ENCODE measurements around the gene RPL22.
"Not testable (repeated sequence)": the region's sequence is repeated elsewhere in the genome, so short reads cannot be mapped to it uniquely, and the experiment has no call there.

Gene RPL22

GRCh38 chr1:6233376-6233775 lies 34.0 kb upstream of the RPL22 start:
- Histone ChIP-seq H3K4me1 (ENCODE audit: control insufficient read depth in 5 of 5, insufficient read depth in 5 of 5, low read length in 5 of 5) (peaks cover 6 to 19% (median 13%) of the 10 kb centered on the region in 5 donors), H3K9ac (ENCODE audit: low read length in 5 of 5) (no peak overlapping the region), H3K36me3 (ENCODE audit: control insufficient read depth in 5 of 5, insufficient read depth in 5 of 5, low read length in 5 of 5) (peaks cover 6 to 35% (median 34%) of the 10 kb centered on the region in 5 donors), H3K27ac (ENCODE audit: low read depth, low read length) (no peak overlapping the region), H3K27me3 (ENCODE audit: control insufficient read depth in 5 of 5, insufficient read depth in 4 of 5, low read length in 5 of 5) (no peaks in the 10 kb centered on the region), H3K9me3 (ENCODE audit: control insufficient read depth in 5 of 5, low read length in 5 of 5) (no peaks in the 10 kb centered on the region), H3K4me3 (ENCODE audit: low read depth in 1 of 5, low read length in 5 of 5) (no peak overlapping the region)

GRCh38 chr1:6225651-6226050 lies 26.3 kb upstream of the RPL22 start:
- Histone ChIP-seq H3K27me3 (ENCODE audit: control insufficient read depth in 5 of 5, insufficient read depth in 4 of 5, low read length in 5 of 5) (no peaks in the 10 kb centered on the region), H3K4me1 (ENCODE audit: control insufficient read depth in 5 of 5, insufficient read depth in 5 of 5, low read length in 5 of 5) (peaks cover 6 to 10% (median 9%) of the 10 kb centered on the region in 5 donors), H3K36me3 (ENCODE audit: control insufficient read depth in 5 of 5, insufficient read depth in 5 of 5, low read length in 5 of 5) (peaks cover 6 to 55% (median 42%) of the 10 kb centered on the region in 5 donors), H3K27ac (ENCODE audit: low read depth, low read length) (no peak overlapping the region), H3K9me3 (ENCODE audit: control insufficient read depth in 5 of 5, low read length in 5 of 5) (no peaks in the 10 kb centered on the region), H3K9ac (ENCODE audit: low read length in 5 of 5) (no peak overlapping the region), H3K4me3 (ENCODE audit: low read depth in 1 of 5, low read length in 5 of 5) (no peak overlapping the region)

GRCh38 chr1:6224718-6225117 lies 25.3 kb upstream of the RPL22 start:
- H3K27ac ChIP-seq (ENCODE audit: low read depth, low read length): no peak overlapping the region
- H3K36me3 ChIP-seq (ENCODE audit: control insufficient read depth in 5 of 5, insufficient read depth in 5 of 5, low read length in 5 of 5): peaks cover 6 to 50% (median 38%) of the 10 kb centered on the region in 5 donors

GRCh38 chr1:6223617-6224016 lies 24.2 kb upstream of the RPL22 start:
- no peak overlapping the region for H3K9ac ChIP-seq (ENCODE audit: low read length in 5 of 5)
- no peak overlapping the region for H3K27ac ChIP-seq (ENCODE audit: low read depth, low read length)
- no peaks in the 10 kb centered on the region for H3K9me3 ChIP-seq (ENCODE audit: control insufficient read depth in 5 of 5, low read length in 5 of 5)
- no peak overlapping the region for H3K4me3 ChIP-seq (ENCODE audit: low read depth in 1 of 5, low read length in 5 of 5)
- peaks cover 6 to 47% (median 34%) of the 10 kb centered on the region in 5 donors for H3K36me3 ChIP-seq (ENCODE audit: control insufficient read depth in 5 of 5, insufficient read depth in 5 of 5, low read length in 5 of 5)
- no peaks in the 10 kb centered on the region for H3K27me3 ChIP-seq (ENCODE audit: control insufficient read depth in 5 of 5, insufficient read depth in 4 of 5, low read length in 5 of 5)
- peaks cover 6 to 13% (median 10%) of the 10 kb centered on the region in 5 donors for H3K4me1 ChIP-seq (ENCODE audit: control insufficient read depth in 5 of 5, insufficient read depth in 5 of 5, low read length in 5 of 5)

More at GRCh38 chr1:6224718-6225117, 25.3 kb upstream of the RPL22 start:
- Histone ChIP-seq H3K9ac (ENCODE audit: low read length in 5 of 5) (no peak overlapping the region), H3K27me3 (ENCODE audit: control insufficient read depth in 5 of 5, insufficient read depth in 4 of 5, low read length in 5 of 5) (no peaks in the 10 kb centered on the region), H3K4me1 (ENCODE audit: control insufficient read depth in 5 of 5, insufficient read depth in 5 of 5, low read length in 5 of 5) (peaks cover 6 to 10% (median 9%) of the 10 kb centered on the region in 5 donors), H3K9me3 (ENCODE audit: control insufficient read depth in 5 of 5, low read length in 5 of 5) (no peaks in the 10 kb centered on the region), H3K4me3 (ENCODE audit: low read depth in 1 of 5, low read length in 5 of 5) (no peak overlapping the region)

GRCh38 chr1:6222636-6223035 lies 23.2 kb upstream of the RPL22 start:
- no peaks in the 10 kb centered on the region for H3K27me3 ChIP-seq (ENCODE audit: control insufficient read depth in 5 of 5, insufficient read depth in 4 of 5, low read length in 5 of 5)
- H3K36me3 ChIP-seq (ENCODE audit: control insufficient read depth in 5 of 5, insufficient read depth in 5 of 5, low read length in 5 of 5): peaks cover 6 to 44% (median 28%) of the 10 kb centered on the region in 5 donors
- no peaks in the 10 kb centered on the region for H3K9me3 ChIP-seq (ENCODE audit: control insufficient read depth in 5 of 5, low read length in 5 of 5)
- no peak overlapping the region for H3K9ac ChIP-seq (ENCODE audit: low read length in 5 of 5)
- peaks cover 6 to 15% (median 10%) of the 10 kb centered on the region in 5 donors for H3K4me1 ChIP-seq (ENCODE audit: control insufficient read depth in 5 of 5, insufficient read depth in 5 of 5, low read length in 5 of 5)
- peak overlapping the region in 1 of 5 donors; percentile 11 for H3K4me3 ChIP-seq (ENCODE audit: low read depth in 1 of 5, low read length in 5 of 5)
- peak overlapping the region; percentile 30 for H3K27ac ChIP-seq (ENCODE audit: low read depth, low read length)

GRCh38 chr1:6221210-6221784 lies 21.9 kb upstream of the RPL22 start:
- Histone ChIP-seq H3K36me3 (ENCODE audit: control insufficient read depth in 5 of 5, insufficient read depth in 5 of 5, low read length in 5 of 5) (peaks cover 2 to 35% (median 16%) of the 10 kb centered on the region in 5 donors), H3K4me1 (ENCODE audit: control insufficient read depth in 5 of 5, insufficient read depth in 5 of 5, low read length in 5 of 5) (peaks cover 6 to 15% (median 10%) of the 10 kb centered on the region in 5 donors), H3K4me3 (ENCODE audit: low read depth in 1 of 5, low read length in 5 of 5) (no peak overlapping the region), H3K9ac (ENCODE audit: low read length in 5 of 5) (no peak overlapping the region), H3K9me3 (ENCODE audit: control insufficient read depth in 5 of 5, low read length in 5 of 5) (no peaks in the 10 kb centered on the region), H3K27ac (ENCODE audit: low read depth, low read length) (no peak overlapping the region), H3K27me3 (ENCODE audit: control insufficient read depth in 5 of 5, insufficient read depth in 4 of 5, low read length in 5 of 5) (peaks cover 0 to 2% (median 0%) of the 10 kb centered on the region in 5 donors)

- H3K4me3 ChIP-seq (ENCODE audit: low read depth in 1 of 5, low read length in 5 of 5): no peak overlapping the region
- H3K9ac ChIP-seq (ENCODE audit: low read length in 5 of 5): no peak overlapping the region
- H3K36me3 ChIP-seq (ENCODE audit: control insufficient read depth in 5 of 5, insufficient read depth in 5 of 5, low read length in 5 of 5): peaks cover 2 to 31% (median 13%) of the 10 kb centered on the region in 5 donors
- peaks cover 6 to 15% (median 10%) of the 10 kb centered on the region in 5 donors for H3K4me1 ChIP-seq (ENCODE audit: control insufficient read depth in 5 of 5, insufficient read depth in 5 of 5, low read length in 5 of 5)
- H3K9me3 ChIP-seq (ENCODE audit: control insufficient read depth in 5 of 5, low read length in 5 of 5): no peaks in the 10 kb centered on the region
- H3K27me3 ChIP-seq (ENCODE audit: control insufficient read depth in 5 of 5, insufficient read depth in 4 of 5, low read length in 5 of 5): peaks cover 0 to 2% (median 0%) of the 10 kb centered on the region in 5 donors
- H3K27ac ChIP-seq (ENCODE audit: low read depth, low read length): no peak overlapping the region
Measured at GRCh38 chr1:6220236-6220635, 20.8 kb upstream of the RPL22 start.

GRCh38 chr1:6219641-6220040 lies 20.2 kb upstream of the RPL22 start:
- H3K27ac ChIP-seq (ENCODE audit: low read depth, low read length); H3K27me3 ChIP-seq (ENCODE audit: control insufficient read depth in 5 of 5, insufficient read depth in 4 of 5, low read length in 5 of 5); H3K4me3 ChIP-seq (ENCODE audit: low read depth in 1 of 5, low read length in 5 of 5); H3K9ac ChIP-seq (ENCODE audit: low read length in 5 of 5); H3K9me3 ChIP-seq (ENCODE audit: control insufficient read depth in 5 of 5, low read length in 5 of 5): not testable (repeated sequence)
- H3K36me3 ChIP-seq (ENCODE audit: control insufficient read depth in 5 of 5, insufficient read depth in 5 of 5, low read length in 5 of 5): peaks cover 2 to 25% (median 7%) of the 10 kb centered on the region in 5 donors
- peaks cover 6 to 15% (median 10%) of the 10 kb centered on the region in 5 donors for H3K4me1 ChIP-seq (ENCODE audit: control insufficient read depth in 5 of 5, insufficient read depth in 5 of 5, low read length in 5 of 5)

- Histone ChIP-seq H3K27me3 (ENCODE audit: control insufficient read depth in 5 of 5, insufficient read depth in 4 of 5, low read length in 5 of 5) (peaks cover 0 to 2% (median 0%) of the 10 kb centered on the region in 5 donors), H3K4me1 (ENCODE audit: control insufficient read depth in 5 of 5, insufficient read depth in 5 of 5, low read length in 5 of 5) (peaks cover 6 to 15% (median 10%) of the 10 kb centered on the region in 5 donors), H3K4me3 (ENCODE audit: low read depth in 1 of 5, low read length in 5 of 5) (no peak overlapping the region), H3K36me3 (ENCODE audit: control insufficient read depth in 5 of 5, insufficient read depth in 5 of 5, low read length in 5 of 5) (peaks cover 0 to 14% (median 0%) of the 10 kb centered on the region in 5 donors), H3K27ac (ENCODE audit: low read depth, low read length) (no peak overlapping the region), H3K9ac (ENCODE audit: low read length in 5 of 5) (no peak overlapping the region), H3K9me3 (ENCODE audit: control insufficient read depth in 5 of 5, low read length in 5 of 5) (no peaks in the 10 kb centered on the region)
Measured at GRCh38 chr1:6218375-6219164, 19.2 kb upstream of the RPL22 start.
